GM18508 (cell line): ENCODE data around the gene DUSP1.
A peak's percentile ranks its signal among the peaks of the same experiment; 100 is the strongest.
"Not testable (repeated sequence)": the region's sequence is repeated elsewhere in the genome, so short reads cannot be mapped to it uniquely, and the experiment has no call there.

Experiments used
- ATAC-seq: cut with Tn5 transposase; IDR thresholded peaks from one replicate; pipeline ENCODE4 v1.9.1; 2021; ENCODE audit warnings: moderate number of reproducible peaks; ENCODE audit not compliant: insufficient read depth, unreplicated experiment

The DUSP1 gene, protein sequence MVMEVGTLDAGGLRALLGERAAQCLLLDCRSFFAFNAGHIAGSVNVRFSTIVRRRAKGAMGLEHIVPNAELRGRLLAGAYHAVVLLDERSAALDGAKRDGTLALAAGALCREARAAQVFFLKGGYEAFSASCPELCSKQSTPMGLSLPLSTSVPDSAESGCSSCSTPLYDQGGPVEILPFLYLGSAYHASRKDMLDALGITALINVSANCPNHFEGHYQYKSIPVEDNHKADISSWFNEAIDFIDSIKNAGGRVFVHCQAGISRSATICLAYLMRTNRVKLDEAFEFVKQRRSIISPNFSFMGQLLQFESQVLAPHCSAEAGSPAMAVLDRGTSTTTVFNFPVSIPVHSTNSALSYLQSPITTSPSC

GRCh38 chr5:172770675-172771438 lies at the start of gene DUSP1:
DUSP1 (minus strand) TSS chr5:172771195; CDS start chr5:172770952, 243 bp downstream.
- ATAC-seq: no peak

DNA sequence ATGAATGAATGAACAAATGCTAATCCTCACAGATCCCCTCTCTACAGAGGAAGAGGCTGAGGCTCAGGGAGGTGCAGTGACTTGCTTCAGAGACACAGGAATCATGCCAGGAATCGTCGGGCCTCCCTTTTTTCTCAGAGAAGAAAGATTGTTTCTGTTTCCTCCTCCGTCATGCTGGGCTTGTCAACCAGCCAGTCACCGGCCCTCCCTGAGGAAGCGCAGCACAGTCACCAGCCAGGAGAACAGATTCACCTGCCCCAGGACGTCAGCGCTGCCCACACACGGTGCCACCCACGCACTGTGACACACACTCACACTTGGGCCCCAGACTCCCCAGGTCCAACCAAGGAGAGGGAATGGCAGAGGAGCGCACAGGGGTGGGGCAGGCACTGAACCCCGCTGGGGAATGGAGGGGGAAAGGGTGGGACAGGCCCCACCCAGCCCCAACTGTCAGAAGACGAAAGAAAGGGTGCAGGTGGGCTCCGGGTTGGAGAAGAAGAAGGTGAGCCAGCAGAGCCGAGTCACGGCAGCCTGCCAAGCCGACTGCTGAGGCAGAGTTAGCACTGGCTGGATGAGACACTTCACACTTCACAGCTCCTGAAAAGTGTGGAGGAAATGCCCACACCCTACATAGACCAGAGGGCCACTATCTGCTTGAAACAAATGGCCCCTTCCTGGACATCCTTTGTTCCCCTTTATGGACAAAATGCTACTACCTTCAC lies 49.2 kb upstream of the DUSP1 start:
- ATAC-seq: no peak

DNA sequence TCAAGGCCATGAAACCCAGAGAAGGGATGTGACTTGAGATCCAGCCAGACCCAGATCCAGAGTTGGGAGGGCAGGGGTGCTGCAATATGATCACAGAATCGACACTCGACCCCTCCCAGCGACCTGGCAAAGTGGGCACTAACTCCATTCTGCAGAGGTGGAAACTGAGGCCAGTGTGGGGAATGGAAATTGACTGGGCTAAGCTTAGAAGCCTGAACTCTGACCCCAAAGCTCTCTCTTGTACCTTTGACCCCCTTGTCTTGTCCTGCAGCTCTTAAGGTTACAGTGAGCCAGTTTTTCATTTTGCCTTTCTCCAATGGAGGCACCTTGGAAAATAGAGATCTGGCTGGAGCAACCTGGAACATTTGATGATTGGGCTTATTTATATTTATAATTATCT lies 48.6 kb upstream of the DUSP1 start:
- no peak for ATAC-seq

- no peak for ATAC-seq
These were observed 47.1 kb upstream of the DUSP1 start for GRCh38 chr5:172818081-172818480.

DNA sequence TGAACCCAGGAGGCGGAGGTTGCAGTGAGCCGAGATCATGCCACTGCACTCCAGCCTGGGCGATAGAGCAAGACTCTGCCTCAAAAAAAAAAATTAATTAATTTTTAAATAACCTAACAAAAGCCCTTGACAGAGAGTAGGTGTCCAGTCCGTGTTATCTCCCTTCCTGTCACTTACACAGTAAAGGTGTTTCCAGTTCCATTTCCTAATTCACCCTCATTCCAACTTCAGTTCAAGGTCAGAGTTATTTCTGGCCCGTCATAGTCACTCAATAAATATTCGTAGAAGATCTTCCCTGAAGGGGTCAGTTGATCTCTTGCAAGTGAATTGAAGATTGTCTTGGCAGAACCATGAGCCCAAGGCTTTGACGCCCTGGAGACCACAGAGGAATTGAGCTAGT lies 46.7 kb upstream of the DUSP1 start:
- no peak for ATAC-seq

- no peak for ATAC-seq
These were observed 46.0 kb upstream of the DUSP1 start for GRCh38 chr5:172816925-172817562.

GRCh38 chr5:172815631-172816030 lies 44.6 kb upstream of the DUSP1 start:
- no peak for ATAC-seq

DNA sequence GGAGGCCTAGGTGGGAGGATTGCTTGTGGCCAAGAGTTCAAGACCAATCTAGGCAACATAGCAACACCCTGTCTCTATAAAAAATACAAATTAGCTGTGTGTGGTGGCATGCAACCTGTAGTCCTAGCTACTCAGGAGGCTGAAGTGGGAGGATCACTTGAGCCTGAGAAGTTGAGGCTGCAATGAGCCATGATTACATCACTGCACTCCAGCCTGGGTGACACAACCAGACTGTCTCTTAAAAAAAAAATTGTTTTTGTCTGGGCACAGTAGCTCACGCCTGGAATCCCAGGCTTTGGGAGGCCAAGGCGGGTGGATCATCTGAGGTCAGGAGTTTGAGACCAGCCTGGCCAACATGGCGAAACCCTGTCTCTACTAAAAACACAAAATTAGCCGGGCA lies 40.0 kb upstream of the DUSP1 start:
- not testable (repeated sequence) for ATAC-seq

DNA sequence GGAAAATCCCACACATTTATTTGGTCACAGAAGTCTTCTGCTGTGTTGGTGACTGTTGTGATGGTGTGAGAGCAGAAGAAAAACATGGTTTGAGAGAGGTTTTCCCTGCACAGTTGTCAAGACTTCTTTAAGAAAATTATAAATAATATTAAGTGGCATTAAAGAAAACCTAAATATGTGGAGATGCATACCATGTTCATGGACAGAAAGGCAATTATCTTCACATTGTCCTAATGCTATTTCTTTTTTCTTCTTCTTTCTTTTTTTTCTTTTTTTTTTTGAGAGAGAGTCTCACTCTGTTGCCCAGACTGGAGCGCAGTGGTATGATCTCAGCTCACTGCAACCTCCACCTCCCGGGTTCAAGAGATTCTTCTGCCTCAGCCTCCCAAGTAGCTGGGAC lies 38.8 kb upstream of the DUSP1 start:
- no peak for ATAC-seq

- no peak for ATAC-seq
These were observed 36.8 kb upstream of the DUSP1 start for GRCh38 chr5:172807766-172808311.

DNA sequence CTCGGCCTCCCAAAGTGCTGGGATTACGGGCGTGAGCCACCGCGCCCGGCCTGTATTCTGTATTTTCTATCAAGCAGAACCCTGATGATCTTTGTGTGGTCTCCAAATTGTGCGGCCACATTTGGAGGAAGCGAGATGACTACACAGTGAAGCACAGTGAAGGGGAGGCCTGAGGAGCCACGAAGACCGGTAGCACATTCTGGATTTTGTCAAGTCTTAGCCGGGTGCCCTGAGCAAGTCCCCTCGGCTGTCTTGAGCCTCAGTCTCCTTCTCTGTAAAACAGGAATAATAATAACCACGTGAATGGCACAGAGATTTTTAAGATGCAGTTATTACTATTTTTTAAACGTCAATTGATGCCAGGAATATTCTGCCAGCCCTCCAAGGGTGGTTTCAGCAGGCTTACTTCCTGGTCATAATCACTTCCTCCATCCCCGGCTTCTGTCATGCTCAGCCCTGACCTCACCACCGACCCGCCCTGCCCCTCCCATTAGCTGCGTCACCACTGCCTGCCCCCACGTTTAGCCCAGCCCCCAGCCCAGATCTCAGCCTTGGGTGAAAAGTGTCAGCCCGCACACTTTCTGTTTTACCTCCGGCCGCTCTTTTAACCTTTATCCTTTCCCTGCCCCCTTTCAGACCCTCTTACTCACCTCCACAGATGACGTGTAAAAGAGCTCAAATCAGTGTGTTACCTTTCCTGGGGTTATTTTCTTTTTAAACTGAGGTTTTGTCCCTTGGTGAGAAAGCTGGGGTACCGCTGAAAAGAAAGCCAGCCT lies 36.1 kb upstream of the DUSP1 start:
- ATAC-seq: peak; percentile 74

DNA sequence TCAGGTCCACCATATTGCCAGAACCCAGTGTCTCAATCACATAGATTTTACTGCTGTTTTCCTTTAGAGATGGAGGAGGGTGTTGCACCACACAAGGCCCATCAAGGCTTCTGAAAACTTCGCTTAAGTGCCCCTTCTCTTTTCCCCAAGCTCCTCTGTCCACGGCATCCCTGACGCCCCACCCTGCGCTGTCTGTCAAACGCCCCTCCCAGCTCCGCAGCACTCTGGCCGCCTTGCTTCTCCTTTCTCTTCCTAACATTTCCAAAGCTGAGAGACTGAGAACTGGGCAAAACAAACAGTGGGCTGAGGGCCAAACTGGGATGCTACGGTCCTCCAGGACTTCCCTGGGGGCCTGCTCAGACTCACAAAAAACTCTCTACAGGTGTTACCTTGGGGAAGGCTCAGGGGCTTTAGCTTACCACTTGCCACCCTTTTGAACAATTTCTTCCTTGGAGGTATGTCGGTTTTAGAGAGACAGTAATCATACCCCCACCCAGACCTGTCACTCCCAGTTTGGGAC lies 34.8 kb upstream of the DUSP1 start:
- no peak for ATAC-seq

GRCh38 chr5:172805018-172805683 lies 34.2 kb upstream of the DUSP1 start:
- no peak for ATAC-seq

DNA sequence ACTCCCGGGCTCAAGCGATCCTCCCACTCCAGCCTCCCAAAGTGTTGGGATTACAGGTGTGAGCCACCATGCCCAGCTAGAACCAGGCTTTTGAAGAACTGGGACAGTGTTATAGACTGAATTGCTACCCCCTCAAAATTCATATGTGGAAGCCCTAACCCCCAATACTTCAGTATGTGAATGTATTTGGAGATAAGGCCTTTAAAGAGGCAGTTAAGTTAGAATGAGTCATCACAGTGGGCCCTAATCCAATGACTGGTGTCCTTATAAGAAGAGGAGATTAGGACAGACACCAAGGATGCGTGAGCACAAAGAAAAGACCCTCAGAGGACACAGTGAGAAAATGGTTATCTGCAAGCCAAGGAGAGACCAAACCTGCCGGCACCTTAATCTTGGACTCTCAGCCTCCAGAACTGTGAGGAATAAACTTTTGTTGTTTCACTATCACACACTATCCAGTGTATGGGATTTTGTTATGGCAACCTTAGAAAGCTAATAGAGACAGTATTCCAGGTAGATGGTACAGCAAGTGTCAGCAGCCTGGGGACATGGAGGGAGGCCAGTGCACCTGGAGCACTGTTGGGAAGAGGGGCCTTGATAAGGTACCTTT lies 31.7 kb upstream of the DUSP1 start:
- no peak for ATAC-seq

DNA sequence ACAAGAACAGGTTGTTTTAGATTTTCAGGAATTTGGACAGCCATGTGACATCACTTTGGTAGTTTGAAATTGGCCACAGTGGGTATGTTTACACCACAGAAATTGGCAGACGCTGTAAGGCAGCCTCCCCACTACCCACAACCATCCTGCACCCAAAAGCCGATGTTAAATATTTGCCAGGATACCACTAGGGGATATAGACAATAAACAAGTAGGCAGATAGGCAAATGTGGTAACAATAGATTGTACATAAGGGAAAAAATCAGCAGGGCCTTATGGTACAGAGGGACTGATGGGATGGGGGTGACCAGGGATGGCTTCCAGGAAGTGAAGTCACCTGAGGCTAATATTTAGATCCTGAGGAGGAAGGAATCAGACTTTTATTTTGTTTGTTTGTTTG lies 31.1 kb upstream of the DUSP1 start:
- ATAC-seq: no peak

GRCh38 chr5:172801179-172801671 lies 30.2 kb upstream of the DUSP1 start:
- no peak for ATAC-seq

- no peak for ATAC-seq
These were observed 29.1 kb upstream of the DUSP1 start for GRCh38 chr5:172800088-172800551.

- ATAC-seq: no peak
These were observed 28.4 kb upstream of the DUSP1 start for GRCh38 chr5:172799416-172799815.
